HepG2 (cell line): Measurements from ENCODE around the gene VWA3A. TPM values are rescaled to one million over a fixed set of nuclear protein-coding genes. Genes with fewer than 3 reads are reported as not detected.

Experiments
- GRHL1 ChIP-seq: sonication (generic); formaldehyde crosslinking; conservative IDR thresholded peaks from 2 replicates; pipeline ENCODE4 v1.8.0; 2022; ENCODE audit warnings: missing genetic modification reagents
- HMG20B ChIP-seq: conservative IDR thresholded peaks from 2 replicates; pipeline ENCODE4 v1.6.1; 2016; ENCODE audit warnings: missing genetic modification reagents, missing compliant biosample characterization
- HOXD1 ChIP-seq: sonication (generic); formaldehyde crosslinking; IDR thresholded peaks from 2 replicates; pipeline ENCODE4 v1.5.0; 2020; ENCODE audit warnings: missing genetic modification reagents
- NCOR1 ChIP-seq: fragments of 200-600 bp; sonication (generic); IDR thresholded peaks from 2 replicates; pipeline ENCODE4 v1.7.0; 2017; ENCODE audit warnings: antibody characterized with exemption, low read length, borderline replicate concordance
- ONECUT2 ChIP-seq: sonication (generic); formaldehyde crosslinking; IDR thresholded peaks from 2 replicates; pipeline ENCODE4 v1.4.0; 2020; ENCODE audit warnings: missing genetic modification reagents
- PRDM15 ChIP-seq: sonication (generic); formaldehyde crosslinking; IDR thresholded peaks from 2 replicates; pipeline ENCODE4 v1.4.0; 2020; ENCODE audit warnings: missing genetic modification reagents
- TMF1 ChIP-seq: sonication (generic); formaldehyde crosslinking; IDR thresholded peaks from 2 replicates; pipeline ENCODE4 v1.8.1; 2022; ENCODE audit warnings: low read depth, missing genetic modification reagents
- YEATS2 ChIP-seq: sonication (generic); formaldehyde crosslinking; IDR thresholded peaks from 2 replicates; pipeline ENCODE4 v1.4.0; 2020; ENCODE audit warnings: missing genetic modification reagents, borderline replicate concordance
- ZNF281 ChIP-seq: sonication (generic); formaldehyde crosslinking; IDR thresholded peaks from 2 replicates; pipeline ENCODE4 v1.4.0; 2020; ENCODE audit warnings: missing genetic modification reagents, borderline replicate concordance
- ZNF770 ChIP-seq: sonication (generic); formaldehyde crosslinking; IDR thresholded peaks from 2 replicates; pipeline ENCODE4 v1.5.0; 2020; ENCODE audit warnings: mild to moderate bottlenecking, missing genetic modification reagents
- ZSCAN21 ChIP-seq: sonication (generic); formaldehyde crosslinking; IDR thresholded peaks from 2 replicates; pipeline ENCODE4 v1.8.0; 2022; ENCODE audit warnings: mild to moderate bottlenecking, missing genetic modification reagents, moderate library complexity, borderline replicate concordance
- polyA plus RNA-seq, 8 experiments: library from polyadenylated mRNA; depleted of rRNA in 3 of 8; stranded (reverse) in 7 of 8; unstranded in 1 of 8; fragments of >200 nt; fragmentation: Illumina TruSeq in 4 of 8; extraction: Trizol in 4 of 8; gene quantifications; 2 replicates each; pipeline versions ENCODE4 v1.2.1 to v1.2.3, GENCODE V29; 2011 to 2016; ENCODE audit warnings: low read depth in 4 of 8, missing spikeins in 1 of 8, mixed read lengths in 1 of 8; ENCODE audit not compliant: insufficient read depth in 1 of 8
- total RNA-seq, 5 experiments: library from RNA; depleted of rRNA; stranded (reverse); fragments of >200 nt; fragmentation: Illumina TruSeq; extraction: Trizol; gene quantifications; 2 replicates each; pipeline ENCODE4 v1.2.3, GENCODE V29; 2016; ENCODE audit warnings: low read depth in 1 of 5
- TF ChIP-seq, protein P1 (sequence below): IDR thresholded peaks from 2 replicates; pipeline ENCODE4 v1.6.1; 2012; ENCODE audit warnings: inconsistent platforms
- TF ChIP-seq, protein P2 (sequence below): sonication (generic); formaldehyde crosslinking; IDR thresholded peaks from 2 replicates; pipeline ENCODE4 v1.9.0; 2022; ENCODE audit warnings: missing genetic modification reagents, mild to moderate bottlenecking, borderline replicate concordance
- TF ChIP-seq, protein P3 (sequence below): sonication (generic); formaldehyde crosslinking; IDR thresholded peaks from 2 replicates; pipeline ENCODE4 v1.5.0; 2020; ENCODE audit warnings: missing genetic modification reagents
- TF ChIP-seq, protein P4 (sequence below): sonication (generic); formaldehyde crosslinking; IDR thresholded peaks from 2 replicates; pipeline ENCODE4 v1.4.0; 2020; ENCODE audit warnings: mild to moderate bottlenecking, missing genetic modification reagents

Gene VWA3A
- total and polyA plus RNA-seq, 2 of the 13 experiments (the other 11 are each of a cell fraction or from before 2014, with no cell fraction given): 0.03 to 0.07 TPM

GRCh38 chr16:22188267-22188594, 95.9 kb downstream of the VWA3A start (continued):
- TF ChIP-seq ZNF281 (CRISPR knock-in tag): no peak
- no peak for TF ChIP-seq GRHL1 (CRISPR knock-in tag)
- 0 out of 2 replicates have a peak, but pooled peaks have one; percentile 53 for TF ChIP-seq HOXD1 (CRISPR knock-in tag)
- TF ChIP-seq, protein P1, sequence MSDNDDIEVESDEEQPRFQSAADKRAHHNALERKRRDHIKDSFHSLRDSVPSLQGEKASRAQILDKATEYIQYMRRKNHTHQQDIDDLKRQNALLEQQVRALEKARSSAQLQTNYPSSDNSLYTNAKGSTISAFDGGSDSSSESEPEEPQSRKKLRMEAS: no peak
- no peak for TF ChIP-seq HMG20B (CRISPR knock-in tag)
- no peak for TF ChIP-seq ONECUT2 (CRISPR knock-in tag)
- TF ChIP-seq, protein P2, sequence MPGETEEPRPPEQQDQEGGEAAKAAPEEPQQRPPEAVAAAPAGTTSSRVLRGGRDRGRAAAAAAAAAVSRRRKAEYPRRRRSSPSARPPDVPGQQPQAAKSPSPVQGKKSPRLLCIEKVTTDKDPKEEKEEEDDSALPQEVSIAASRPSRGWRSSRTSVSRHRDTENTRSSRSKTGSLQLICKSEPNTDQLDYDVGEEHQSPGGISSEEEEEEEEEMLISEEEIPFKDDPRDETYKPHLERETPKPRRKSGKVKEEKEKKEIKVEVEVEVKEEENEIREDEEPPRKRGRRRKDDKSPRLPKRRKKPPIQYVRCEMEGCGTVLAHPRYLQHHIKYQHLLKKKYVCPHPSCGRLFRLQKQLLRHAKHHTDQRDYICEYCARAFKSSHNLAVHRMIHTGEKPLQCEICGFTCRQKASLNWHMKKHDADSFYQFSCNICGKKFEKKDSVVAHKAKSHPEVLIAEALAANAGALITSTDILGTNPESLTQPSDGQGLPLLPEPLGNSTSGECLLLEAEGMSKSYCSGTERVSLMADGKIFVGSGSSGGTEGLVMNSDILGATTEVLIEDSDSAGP: no peak
- no peak for TF ChIP-seq TMF1 (CRISPR knock-in tag)
- no peak for TF ChIP-seq ZSCAN21 (CRISPR knock-in tag)
- TF ChIP-seq, protein P3, sequence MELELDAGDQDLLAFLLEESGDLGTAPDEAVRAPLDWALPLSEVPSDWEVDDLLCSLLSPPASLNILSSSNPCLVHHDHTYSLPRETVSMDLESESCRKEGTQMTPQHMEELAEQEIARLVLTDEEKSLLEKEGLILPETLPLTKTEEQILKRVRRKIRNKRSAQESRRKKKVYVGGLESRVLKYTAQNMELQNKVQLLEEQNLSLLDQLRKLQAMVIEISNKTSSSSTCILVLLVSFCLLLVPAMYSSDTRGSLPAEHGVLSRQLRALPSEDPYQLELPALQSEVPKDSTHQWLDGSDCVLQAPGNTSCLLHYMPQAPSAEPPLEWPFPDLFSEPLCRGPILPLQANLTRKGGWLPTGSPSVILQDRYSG (CRISPR knock-in tag): 0 out of 2 replicates have a peak, but pooled peaks have one; percentile 30
- TF ChIP-seq PRDM15 (CRISPR knock-in tag): 0 out of 2 replicates have a peak, but pooled peaks have one; percentile 19
- TF ChIP-seq, protein P4, sequence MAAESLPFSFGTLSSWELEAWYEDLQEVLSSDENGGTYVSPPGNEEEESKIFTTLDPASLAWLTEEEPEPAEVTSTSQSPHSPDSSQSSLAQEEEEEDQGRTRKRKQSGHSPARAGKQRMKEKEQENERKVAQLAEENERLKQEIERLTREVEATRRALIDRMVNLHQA (CRISPR knock-in tag): no peak
- TF ChIP-seq ZNF770 (CRISPR knock-in tag): no peak
- no peak for TF ChIP-seq NCOR1
- no peak for TF ChIP-seq YEATS2 (CRISPR knock-in tag)
